Measurements from ENCODE around the gene OR52K1. TPM values are rescaled to one million over a fixed set of nuclear protein-coding genes. Genes with fewer than 3 reads are reported as not detected.
A peak's percentile ranks its signal among the peaks of the same experiment; 100 is the strongest.
"Not testable (repeated sequence)": the region's sequence is repeated elsewhere in the genome, so short reads cannot be mapped to it uniquely, and the experiment has no call there.

Gene OR52K1
- polyA plus RNA-seq, 1 donor = 0.25 TPM

GRCh38 chr11:4491878-4492606 is 9.6 kb downstream of the OR52K1 start:
- DNase-seq = no peak

GRCh38 chr11:4493480-4493818 is 11.0 kb downstream of the OR52K1 start:
- DNase-seq = no peak

GRCh38 chr11:4495487-4495886 is 13.0 kb downstream of the OR52K1 start:
- no peak for DNase-seq

- DNase-seq = no peak
Observed at GRCh38 chr11:4495986-4496385, 13.5 kb downstream of the OR52K1 start.

GRCh38 chr11:4496557-4497248 is 14.3 kb downstream of the OR52K1 start:
- DNase-seq = no peak

GRCh38 chr11:4508886-4509285 is 26.4 kb downstream of the OR52K1 start:
- no peak for DNase-seq

- no peak for DNase-seq
Observed at GRCh38 chr11:4511282-4512245, 29.1 kb downstream of the OR52K1 start.

- no peak for DNase-seq
Observed at GRCh38 chr11:4514196-4514595, 31.8 kb downstream of the OR52K1 start.

GRCh38 chr11:4522339-4522738 is 39.9 kb downstream of the OR52K1 start:
- DNase-seq = no peak

- DNase-seq = no peak
Observed at GRCh38 chr11:4522752-4523151, 40.3 kb downstream of the OR52K1 start.

GRCh38 chr11:4523666-4524065 is 41.2 kb downstream of the OR52K1 start:
- DNase-seq = no peak

GRCh38 chr11:4527926-4528325 is 45.5 kb downstream of the OR52K1 start:
- DNase-seq = no peak

GRCh38 chr11:4531686-4532085 is 49.2 kb downstream of the OR52K1 start:
- not testable (repeated sequence) for DNase-seq

- peak; percentile 11 for DNase-seq
Observed at GRCh38 chr11:4539603-4540219, 57.3 kb downstream of the OR52K1 start.

GRCh38 chr11:4541071-4541470 is 58.6 kb downstream of the OR52K1 start:
- no peak for DNase-seq

Other genes starting within 250 kb of the OR52K1 start
- not detected for gene OR52B4, start 114.3 kb upstream of the OR52K1 start, polyA plus RNA-seq (ENCODE audit: insufficient read length)
- 21.9 TPM for gene TRIM21, start 88.9 kb upstream of the OR52K1 start, polyA plus RNA-seq (ENCODE audit: insufficient read length)
- gene OR52K2, start 33.4 kb upstream of the OR52K1 start, polyA plus RNA-seq (ENCODE audit: insufficient read length) = not detected
- gene OR52M1, start 62.5 kb downstream of the OR52K1 start, polyA plus RNA-seq (ENCODE audit: insufficient read length) = not detected
- gene OR52I2, start 99.1 kb downstream of the OR52K1 start, polyA plus RNA-seq (ENCODE audit: insufficient read length) = 0.03 TPM
- not detected for gene OR52I1, start 111.4 kb downstream of the OR52K1 start, polyA plus RNA-seq (ENCODE audit: insufficient read length)
- 25.4 TPM for gene TRIM68, start 125.6 kb downstream of the OR52K1 start, polyA plus RNA-seq (ENCODE audit: insufficient read length)
- gene OR51D1, start 154.8 kb downstream of the OR52K1 start, polyA plus RNA-seq (ENCODE audit: insufficient read length) = not detected
- gene OR51E1, start 161.3 kb downstream of the OR52K1 start, polyA plus RNA-seq (ENCODE audit: insufficient read length) = 1.7 TPM
- gene OR51E2, start 215.2 kb downstream of the OR52K1 start, polyA plus RNA-seq (ENCODE audit: insufficient read length) = 1.3 TPM
- gene MMP26, start 222.1 kb downstream of the OR52K1 start, polyA plus RNA-seq (ENCODE audit: insufficient read length) = 0.27 TPM